GM19324 (cell line): ENCODE results near the gene YJU2.
"Not testable (repeated sequence)": the region's sequence is repeated elsewhere in the genome, so short reads cannot be mapped to it uniquely, and the experiment has no call there.

ENCODE experiments used
- ATAC-seq: cut with Tn5 transposase; IDR thresholded peaks from one replicate; pipeline ENCODE4 v1.9.1; 2021; ENCODE audit warnings: mild to moderate bottlenecking, moderate library complexity; ENCODE audit not compliant: unreplicated experiment, low FRiP score

Gene YJU2

DNA sequence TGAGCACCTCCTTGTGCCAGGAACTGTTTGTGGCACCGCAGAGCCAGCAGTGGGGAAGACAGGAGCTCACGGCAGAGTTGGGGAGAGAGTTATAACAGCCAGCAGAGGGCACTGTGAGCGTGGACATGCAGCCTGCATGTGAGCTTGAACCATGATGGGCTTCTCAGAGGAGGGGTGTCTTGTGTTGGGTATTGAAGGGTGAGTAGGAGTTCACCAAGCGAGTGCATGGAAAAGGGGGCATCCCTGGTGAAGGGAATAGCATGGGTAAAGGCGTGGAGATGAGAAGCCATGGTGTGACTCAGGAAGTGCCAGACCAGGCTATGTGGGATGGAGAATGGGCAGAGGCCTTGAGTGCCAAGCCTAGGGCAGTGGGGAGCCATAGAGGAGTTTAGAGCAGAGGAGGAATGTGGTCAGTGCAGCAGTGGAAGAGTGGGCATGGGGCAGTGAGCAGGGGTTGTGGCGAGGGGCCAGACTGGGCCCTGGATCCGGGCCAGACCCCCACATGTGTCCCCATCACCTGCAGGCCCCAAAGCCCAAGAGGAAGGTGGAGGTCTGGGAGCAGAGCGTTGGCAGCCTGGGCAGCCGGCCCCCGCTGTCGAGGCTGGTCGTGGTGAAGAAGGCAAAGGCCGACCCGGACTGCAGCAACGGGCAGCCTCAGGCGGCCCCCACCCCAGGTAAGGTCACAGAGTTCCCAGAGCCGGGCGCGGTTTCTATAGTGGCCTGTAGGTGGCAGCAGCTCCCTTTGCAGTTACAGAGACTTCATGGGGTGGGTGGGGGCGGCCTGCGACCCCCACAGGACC lies 20.4 kb downstream of the YJU2 start:
- no peak for ATAC-seq

- no peak for ATAC-seq
Measured at GRCh38 chr19:4267901-4268815, 21.3 kb downstream of the YJU2 start.

GRCh38 chr19:4268816-4269430 lies 22.0 kb downstream of the YJU2 start:
- no peak for ATAC-seq

- no peak for ATAC-seq
Measured at GRCh38 chr19:4272894-4273293, 26.0 kb downstream of the YJU2 start.

DNA sequence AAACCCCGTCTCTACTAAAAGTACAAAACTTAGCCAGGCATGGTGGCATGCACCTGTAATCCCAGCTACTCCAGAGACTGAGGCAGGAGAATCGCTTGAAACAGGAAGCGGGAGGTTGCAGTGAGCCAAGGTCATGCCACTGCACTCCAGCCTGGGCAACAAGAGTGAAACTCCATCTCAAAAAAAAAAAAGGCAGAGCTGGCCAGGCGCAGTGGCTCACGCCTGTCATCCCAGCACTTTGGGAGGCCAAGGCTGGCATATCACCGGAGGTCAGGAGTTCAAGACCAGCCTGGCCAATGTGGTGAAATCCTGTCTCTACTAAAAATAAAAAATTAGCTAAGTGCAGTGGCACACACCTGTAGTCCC lies 27.4 kb downstream of the YJU2 start:
- ATAC-seq: not testable (repeated sequence)

- ATAC-seq: no peak
Measured at GRCh38 chr19:4277191-4277696, 30.4 kb downstream of the YJU2 start.

- no peak for ATAC-seq
Measured at GRCh38 chr19:4278010-4278409, 31.1 kb downstream of the YJU2 start.

GRCh38 chr19:4278419-4279266 lies 31.8 kb downstream of the YJU2 start, which contains the start of gene SHD:
Gene SHD, plus strand, starts transcription at chr19:4279266. Its CDS starts 798 bp downstream, at chr19:4280064.
- ATAC-seq: no peak

GRCh38 chr19:4279267-4279529 lies 32.3 kb downstream of the YJU2 start:
- ATAC-seq: no peak

- ATAC-seq: no peak
Measured at GRCh38 chr19:4279530-4280422, 32.9 kb downstream of the YJU2 start.

- ATAC-seq: no peak
Measured at GRCh38 chr19:4284176-4284958, 37.5 kb downstream of the YJU2 start.

DNA sequence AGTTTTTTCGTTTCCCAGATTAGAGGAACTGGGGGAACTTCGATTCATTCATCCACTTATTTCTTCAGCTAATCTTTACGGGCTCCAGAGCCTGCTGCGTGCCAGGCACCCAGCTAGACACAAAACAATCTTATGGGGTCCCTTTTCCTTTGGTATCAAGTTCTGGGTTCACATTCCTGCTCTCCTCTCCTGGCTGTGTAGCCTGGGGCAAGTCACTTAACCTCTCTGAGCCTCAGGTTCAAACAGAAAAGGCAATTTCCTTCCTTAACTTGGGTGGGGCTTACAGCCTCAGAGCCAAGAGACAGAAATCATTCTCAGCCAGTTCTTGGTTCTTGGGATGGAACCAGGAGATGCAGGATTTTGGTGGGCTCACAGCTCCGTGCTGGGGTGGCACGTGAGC lies 38.1 kb downstream of the YJU2 start:
- ATAC-seq: no peak

GRCh38 chr19:4286141-4286540 lies 39.3 kb downstream of the YJU2 start:
- ATAC-seq: not testable (repeated sequence)

- ATAC-seq: no peak
Measured at GRCh38 chr19:4288091-4288777, 41.4 kb downstream of the YJU2 start.

GRCh38 chr19:4291184-4291732 lies 44.4 kb downstream of the YJU2 start:
- no peak for ATAC-seq

- ATAC-seq: no peak
Measured at GRCh38 chr19:4292515-4292914, 45.6 kb downstream of the YJU2 start.

GRCh38 chr19:4294389-4294788 lies 47.5 kb downstream of the YJU2 start:
- ATAC-seq: no peak
